ENCODE results near the gene LUZP4.

DNA sequence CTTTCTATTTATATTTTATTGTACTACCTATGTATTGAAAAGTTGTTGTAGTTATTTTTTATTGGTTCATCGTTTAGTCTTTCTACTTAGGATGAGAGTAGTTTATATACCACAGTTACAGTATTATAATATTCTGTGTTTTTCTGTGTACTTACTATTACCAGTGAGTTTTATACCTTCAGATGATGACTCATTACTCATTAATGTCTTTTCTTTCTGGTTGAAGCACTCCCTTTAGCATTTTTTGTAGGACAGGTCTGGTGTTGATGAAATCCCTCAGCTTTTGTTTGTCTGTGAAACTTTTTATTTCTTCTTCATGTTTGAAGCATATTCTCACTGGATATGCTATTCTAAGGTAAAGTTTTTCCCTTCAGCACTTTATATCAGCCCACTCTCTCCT, 7.7 kb downstream of the LUZP4 start:
- TF ChIP-seq MAX (IDR thresholded peaks at IDR 0.05): no peak
- TF ChIP-seq POLR2AphosphoS5 (IDR thresholded peaks at IDR 0.05; ENCODE audit: low read depth, low read length): no peak
- TF ChIP-seq CEBPB (IDR thresholded peaks at IDR 0.05; ENCODE audit: low read depth): no peak
- TF ChIP-seq, protein P1, sequence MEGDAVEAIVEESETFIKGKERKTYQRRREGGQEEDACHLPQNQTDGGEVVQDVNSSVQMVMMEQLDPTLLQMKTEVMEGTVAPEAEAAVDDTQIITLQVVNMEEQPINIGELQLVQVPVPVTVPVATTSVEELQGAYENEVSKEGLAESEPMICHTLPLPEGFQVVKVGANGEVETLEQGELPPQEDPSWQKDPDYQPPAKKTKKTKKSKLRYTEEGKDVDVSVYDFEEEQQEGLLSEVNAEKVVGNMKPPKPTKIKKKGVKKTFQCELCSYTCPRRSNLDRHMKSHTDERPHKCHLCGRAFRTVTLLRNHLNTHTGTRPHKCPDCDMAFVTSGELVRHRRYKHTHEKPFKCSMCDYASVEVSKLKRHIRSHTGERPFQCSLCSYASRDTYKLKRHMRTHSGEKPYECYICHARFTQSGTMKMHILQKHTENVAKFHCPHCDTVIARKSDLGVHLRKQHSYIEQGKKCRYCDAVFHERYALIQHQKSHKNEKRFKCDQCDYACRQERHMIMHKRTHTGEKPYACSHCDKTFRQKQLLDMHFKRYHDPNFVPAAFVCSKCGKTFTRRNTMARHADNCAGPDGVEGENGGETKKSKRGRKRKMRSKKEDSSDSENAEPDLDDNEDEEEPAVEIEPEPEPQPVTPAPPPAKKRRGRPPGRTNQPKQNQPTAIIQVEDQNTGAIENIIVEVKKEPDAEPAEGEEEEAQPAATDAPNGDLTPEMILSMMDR (IDR thresholded peaks at IDR 0.05 in 2 of 3, conservative IDR thresholded peaks at IDR 0.05 in 1 of 3; ENCODE audit: borderline replicate concordance in 1 of 3, insufficient read depth in 1 of 3, low read depth in 2 of 3, low read length in 2 of 3): no peak
- TF ChIP-seq ZNF274 (IDR thresholded peaks at IDR 0.05; ENCODE audit: low read depth, low read length): no peak
- TF ChIP-seq TCF7L2 (IDR thresholded peaks at IDR 0.05; ENCODE audit: borderline replicate concordance, extremely low read depth, insufficient read depth, insufficient read length): no peak
- no peak for TF ChIP-seq RAD21 (IDR thresholded peaks at IDR 0.05; ENCODE audit: low read depth)
- no peak for TF ChIP-seq POLR2A (IDR thresholded peaks at IDR 0.05; ENCODE audit: borderline replicate concordance, extremely low read depth, insufficient read depth, insufficient read length)
- no peak for TF ChIP-seq SIN3A (IDR thresholded peaks at IDR 0.05; ENCODE audit: low read depth)
- no peak for TF ChIP-seq EZH2 (IDR thresholded peaks at IDR 0.05)
- TF ChIP-seq ELF1 (IDR thresholded peaks at IDR 0.05; ENCODE audit: borderline replicate concordance, low read depth): no peak
- no peak for TF ChIP-seq EZH2phosphoT487 (IDR thresholded peaks at IDR 0.05; ENCODE audit: borderline replicate concordance)
- TF ChIP-seq, protein P2, sequence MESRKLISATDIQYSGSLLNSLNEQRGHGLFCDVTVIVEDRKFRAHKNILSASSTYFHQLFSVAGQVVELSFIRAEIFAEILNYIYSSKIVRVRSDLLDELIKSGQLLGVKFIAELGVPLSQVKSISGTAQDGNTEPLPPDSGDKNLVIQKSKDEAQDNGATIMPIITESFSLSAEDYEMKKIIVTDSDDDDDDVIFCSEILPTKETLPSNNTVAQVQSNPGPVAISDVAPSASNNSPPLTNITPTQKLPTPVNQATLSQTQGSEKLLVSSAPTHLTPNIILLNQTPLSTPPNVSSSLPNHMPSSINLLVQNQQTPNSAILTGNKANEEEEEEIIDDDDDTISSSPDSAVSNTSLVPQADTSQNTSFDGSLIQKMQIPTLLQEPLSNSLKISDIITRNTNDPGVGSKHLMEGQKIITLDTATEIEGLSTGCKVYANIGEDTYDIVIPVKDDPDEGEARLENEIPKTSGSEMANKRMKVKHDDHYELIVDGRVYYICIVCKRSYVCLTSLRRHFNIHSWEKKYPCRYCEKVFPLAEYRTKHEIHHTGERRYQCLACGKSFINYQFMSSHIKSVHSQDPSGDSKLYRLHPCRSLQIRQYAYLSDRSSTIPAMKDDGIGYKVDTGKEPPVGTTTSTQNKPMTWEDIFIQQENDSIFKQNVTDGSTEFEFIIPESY (IDR thresholded peaks at IDR 0.05; ENCODE audit: extremely low read depth, insufficient replicate concordance, low read length): no peak

Data from HCT116 (cell line).